ENCODE results near the gene PSMB11.
A peak's percentile ranks its signal among the peaks of the same experiment; 100 is the strongest.

PSMB11 gene

GRCh38 chr14:23060536-23061260, 18.7 kb downstream of the PSMB11 start:
- DNase-seq (ENCODE audit: low read depth), result no peak

- no peak for DNase-seq (ENCODE audit: low read depth)
Measured at GRCh38 chr14:23062002-23062401, 20.0 kb downstream of the PSMB11 start.

- no peak for DNase-seq (ENCODE audit: low read depth)
Measured at GRCh38 chr14:23063601-23064000, 21.6 kb downstream of the PSMB11 start.

GRCh38 chr14:23066368-23066767, 24.4 kb downstream of the PSMB11 start:
- DNase-seq (ENCODE audit: low read depth), result no peak

- no peak for DNase-seq (ENCODE audit: low read depth)
Measured at GRCh38 chr14:23066855-23067744, 25.1 kb downstream of the PSMB11 start.

GRCh38 chr14:23067847-23068788, 26.1 kb downstream of the PSMB11 start:
- no peak for DNase-seq (ENCODE audit: low read depth)

- peak; percentile 61 for DNase-seq (ENCODE audit: low read depth)
Measured at GRCh38 chr14:23068789-23069412, 26.9 kb downstream of the PSMB11 start.

- no peak for DNase-seq (ENCODE audit: low read depth)
Measured at GRCh38 chr14:23069413-23069806, 27.4 kb downstream of the PSMB11 start.

- DNase-seq (ENCODE audit: low read depth), result no peak
Measured at GRCh38 chr14:23070262-23071129, 28.5 kb downstream of the PSMB11 start.

- DNase-seq (ENCODE audit: low read depth), result peak; percentile 66
Measured at GRCh38 chr14:23071244-23071920, 29.4 kb downstream of the PSMB11 start.

- no peak for DNase-seq (ENCODE audit: low read depth)
Measured at GRCh38 chr14:23071921-23072539, 30.0 kb downstream of the PSMB11 start.

GRCh38 chr14:23074906-23075305, 32.9 kb downstream of the PSMB11 start:
- no peak for DNase-seq (ENCODE audit: low read depth)

GRCh38 chr14:23076785-23077408, 34.9 kb downstream of the PSMB11 start:
- DNase-seq (ENCODE audit: low read depth), result no peak

GRCh38 chr14:23077962-23078361, 36.0 kb downstream of the PSMB11 start:
- DNase-seq (ENCODE audit: low read depth), result no peak

GRCh38 chr14:23078692-23079116, 36.7 kb downstream of the PSMB11 start:
- no peak for DNase-seq (ENCODE audit: low read depth)

GRCh38 chr14:23079716-23080115, 37.7 kb downstream of the PSMB11 start:
- DNase-seq (ENCODE audit: low read depth), result no peak

- DNase-seq (ENCODE audit: low read depth), result no peak
Measured at GRCh38 chr14:23080474-23080873, 38.5 kb downstream of the PSMB11 start.

- no peak for DNase-seq (ENCODE audit: low read depth)
Measured at GRCh38 chr14:23085458-23085857, 43.4 kb downstream of the PSMB11 start.

- DNase-seq (ENCODE audit: low read depth), result no peak
Measured at GRCh38 chr14:23086565-23086964, 44.6 kb downstream of the PSMB11 start.
